Neutrophil (primary cell): ENCODE data around the gene NRXN2.

ENCODE experiments used
- H3K27ac ChIP-seq: fragments of 200-600 bp; sonication (generic); 2 replicates; pipeline ENCODE4 v1.5.1; 2016; ENCODE audit warnings: mild to moderate bottlenecking, moderate library complexity
- H3K27me3 ChIP-seq: fragments of 200-600 bp; sonication (generic); 2 replicates; pipeline ENCODE4 v1.6.0; 2016; ENCODE audit warnings: mild to moderate bottlenecking
- H3K36me3 ChIP-seq: fragments of 200-600 bp; sonication (generic); 2 replicates; pipeline ENCODE4 v1.5.1; 2017
- H3K4me1 ChIP-seq, 2 experiments: fragments of 200-600 bp in 1 of 2; sonication (generic) in 1 of 2; 1 replicate in 1 of 2; 2 replicates in 1 of 2; pipeline versions ENCODE4 v1.5.1 to v1.6.1; 2013 to 2016; ENCODE audit warnings: low read depth in 1 of 2, low read length in 1 of 2, mild to moderate bottlenecking in 1 of 2, moderate library complexity in 1 of 2; ENCODE audit not compliant: control insufficient read depth in 1 of 2, insufficient read depth in 1 of 2
- H3K4me3 ChIP-seq, 2 experiments: fragments of 200-600 bp in 1 of 2; sonication (generic) in 1 of 2; 1 replicate in 1 of 2; 2 replicates in 1 of 2; pipeline ENCODE4 v1.5.1; 2013 to 2016; ENCODE audit warnings: low read depth in 1 of 2, low read length in 1 of 2, mild to moderate bottlenecking in 1 of 2, moderate library complexity in 1 of 2
- H3K9me3 ChIP-seq: fragments of 200-600 bp; sonication (generic); 2 replicates; pipeline ENCODE4 v1.5.1; 2016
- CTCF ChIP-seq: fragments of 200-600 bp; sonication (generic); IDR thresholded peaks from 2 replicates; pipeline ENCODE4 v1.5.1; 2016; ENCODE audit warnings: antibody characterized with exemption

NRXN2 gene

GRCh38 chr11:64723117-64723906, at the start of gene NRXN2:
NRXN2 (minus strand) TSS chr11:64723197; CDS start chr11:64713699, 9,498 bp downstream.
- H3K36me3 ChIP-seq = peaks cover 29% of the 10 kb centered on the region
- TF ChIP-seq CTCF = peak; percentile 87
- H3K27me3 ChIP-seq = peaks cover 49% of the 10 kb centered on the region
- H3K9me3 ChIP-seq = no peaks in the 10 kb centered on the region
- peaks cover 0 to 6% of the 10 kb centered on the region in 2 experiments for H3K4me1 ChIP-seq
- peak within 1 kb of the TSS; percentile 66 for H3K27ac ChIP-seq
- H3K4me3 ChIP-seq = peak within 1 kb of the TSS; percentile 59 to 90

GRCh38 chr11:64772303-64773018, 49.5 kb upstream of the NRXN2 start:
- Histone ChIP-seq H3K27ac (peak overlapping the region; percentile 99), H3K4me3 (peak overlapping the region; percentile 46 to 62), H3K9me3 (peaks cover 6% of the 10 kb centered on the region), H3K4me1 (peaks cover 80% of the 10 kb centered on the region in 2 experiments), H3K27me3 (no peaks in the 10 kb centered on the region), H3K36me3 (peaks cover 93% of the 10 kb centered on the region)
- no peak for TF ChIP-seq CTCF

- no peaks in the 10 kb centered on the region for H3K27me3 ChIP-seq
- H3K27ac ChIP-seq = peak overlapping the region; percentile 99
- H3K9me3 ChIP-seq = peaks cover 6% of the 10 kb centered on the region
- peaks cover 96% of the 10 kb centered on the region for H3K36me3 ChIP-seq
- TF ChIP-seq CTCF = no peak
- peak overlapping the region; percentile 46 to 62 for H3K4me3 ChIP-seq
- peaks cover 78 to 79% of the 10 kb centered on the region in 2 experiments for H3K4me1 ChIP-seq
Observed at GRCh38 chr11:64771861-64772260, 48.9 kb upstream of the NRXN2 start.

- Histone ChIP-seq H3K27me3 (no peaks in the 10 kb centered on the region), H3K4me1 (peaks cover 61 to 62% of the 10 kb centered on the region in 2 experiments), H3K4me3 (no peak overlapping the region), H3K27ac (peak overlapping the region; percentile 99), H3K9me3 (peaks cover 6% of the 10 kb centered on the region), H3K36me3 (peaks cover 97% of the 10 kb centered on the region)
- no peak for TF ChIP-seq CTCF
Observed at GRCh38 chr11:64770120-64770519, 47.1 kb upstream of the NRXN2 start.

- no peaks in the 10 kb centered on the region for H3K27me3 ChIP-seq
- no peak overlapping the region for H3K4me3 ChIP-seq
- H3K9me3 ChIP-seq = peaks cover 6% of the 10 kb centered on the region
- peaks cover 52 to 53% of the 10 kb centered on the region in 2 experiments for H3K4me1 ChIP-seq
- peak overlapping the region; percentile 99 for H3K27ac ChIP-seq
- TF ChIP-seq CTCF = no peak
- peaks cover 97% of the 10 kb centered on the region for H3K36me3 ChIP-seq
Observed at GRCh38 chr11:64769283-64769682, 46.3 kb upstream of the NRXN2 start.
